Measurements from ENCODE around the gene PPM1H. TPM values are rescaled to one million over a fixed set of nuclear protein-coding genes. Genes with fewer than 3 reads are reported as not detected.

The PPM1H gene
- total RNA-seq, 1 donor from 2014 or later: 15.7 TPM

DNA sequence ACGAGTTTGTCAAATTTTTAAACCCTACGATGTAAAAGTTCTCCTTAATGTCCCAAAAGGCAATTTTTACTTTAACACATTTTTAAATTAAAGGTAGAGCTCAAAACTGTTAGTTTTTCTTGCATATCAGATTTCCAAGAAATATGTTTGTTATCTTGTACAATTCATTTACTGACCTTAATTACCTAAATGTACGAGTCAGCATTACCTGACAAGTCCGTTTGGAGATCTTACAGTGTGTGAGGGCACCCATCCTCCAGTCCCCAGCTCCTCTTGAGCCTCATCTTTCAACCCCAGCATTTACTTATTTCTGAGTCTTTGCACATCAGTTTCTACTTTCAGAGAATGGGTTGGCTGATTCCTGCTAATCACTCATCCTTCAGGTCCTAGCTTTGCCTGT is 23.7 kb downstream of the PPM1H start:
- Mint-ChIP-seq H3K4me3 (no peak overlapping the region), H3K36me3 (no peaks in the 10 kb centered on the region), H3K4me1 (peaks cover 8% of the 10 kb centered on the region), H3K27me3 (ENCODE audit: low read depth) (peaks cover 60% of the 10 kb centered on the region), H3K9me3 (no peaks in the 10 kb centered on the region), H3K27ac (no peak overlapping the region)
- TF ChIP-seq, protein P1, sequence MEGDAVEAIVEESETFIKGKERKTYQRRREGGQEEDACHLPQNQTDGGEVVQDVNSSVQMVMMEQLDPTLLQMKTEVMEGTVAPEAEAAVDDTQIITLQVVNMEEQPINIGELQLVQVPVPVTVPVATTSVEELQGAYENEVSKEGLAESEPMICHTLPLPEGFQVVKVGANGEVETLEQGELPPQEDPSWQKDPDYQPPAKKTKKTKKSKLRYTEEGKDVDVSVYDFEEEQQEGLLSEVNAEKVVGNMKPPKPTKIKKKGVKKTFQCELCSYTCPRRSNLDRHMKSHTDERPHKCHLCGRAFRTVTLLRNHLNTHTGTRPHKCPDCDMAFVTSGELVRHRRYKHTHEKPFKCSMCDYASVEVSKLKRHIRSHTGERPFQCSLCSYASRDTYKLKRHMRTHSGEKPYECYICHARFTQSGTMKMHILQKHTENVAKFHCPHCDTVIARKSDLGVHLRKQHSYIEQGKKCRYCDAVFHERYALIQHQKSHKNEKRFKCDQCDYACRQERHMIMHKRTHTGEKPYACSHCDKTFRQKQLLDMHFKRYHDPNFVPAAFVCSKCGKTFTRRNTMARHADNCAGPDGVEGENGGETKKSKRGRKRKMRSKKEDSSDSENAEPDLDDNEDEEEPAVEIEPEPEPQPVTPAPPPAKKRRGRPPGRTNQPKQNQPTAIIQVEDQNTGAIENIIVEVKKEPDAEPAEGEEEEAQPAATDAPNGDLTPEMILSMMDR (IDR thresholded peaks at IDR 0.05; ENCODE audit: unreplicated experiment): no peak
- DNase-seq (ENCODE audit: low spot score in 2 of 2, unreplicated experiment in 2 of 2): no peak

DNA sequence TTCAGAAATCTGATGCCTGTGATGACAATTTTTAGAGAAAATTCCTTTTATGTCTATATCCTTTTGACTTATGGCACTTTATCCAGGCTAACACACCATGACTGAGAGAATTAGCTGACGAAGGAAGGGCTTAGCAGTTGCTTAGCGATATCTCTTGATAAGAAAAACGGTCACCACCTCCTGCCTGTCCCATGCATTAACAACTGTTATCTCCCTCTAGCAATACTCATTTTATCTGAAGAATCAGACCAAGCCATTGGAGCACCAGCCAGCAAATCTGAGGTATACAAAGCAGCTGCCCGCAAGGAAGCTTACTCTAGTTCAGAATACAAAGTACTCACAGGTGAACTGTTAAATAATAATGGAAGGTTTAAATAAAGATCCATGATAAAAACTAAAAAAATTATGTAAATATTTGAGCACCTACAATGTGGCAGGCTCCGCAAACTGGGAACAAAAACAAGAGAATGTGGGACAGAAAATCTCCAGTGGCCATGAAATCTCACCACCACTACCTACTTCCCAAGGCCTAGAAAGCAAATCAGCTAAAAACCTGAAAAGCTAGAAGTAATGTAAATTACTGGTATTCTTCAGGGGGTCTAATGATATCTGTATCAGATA is 24.3 kb downstream of the PPM1H start:
- H3K4me1 Mint-ChIP-seq: peaks cover 8% of the 10 kb centered on the region

DNA sequence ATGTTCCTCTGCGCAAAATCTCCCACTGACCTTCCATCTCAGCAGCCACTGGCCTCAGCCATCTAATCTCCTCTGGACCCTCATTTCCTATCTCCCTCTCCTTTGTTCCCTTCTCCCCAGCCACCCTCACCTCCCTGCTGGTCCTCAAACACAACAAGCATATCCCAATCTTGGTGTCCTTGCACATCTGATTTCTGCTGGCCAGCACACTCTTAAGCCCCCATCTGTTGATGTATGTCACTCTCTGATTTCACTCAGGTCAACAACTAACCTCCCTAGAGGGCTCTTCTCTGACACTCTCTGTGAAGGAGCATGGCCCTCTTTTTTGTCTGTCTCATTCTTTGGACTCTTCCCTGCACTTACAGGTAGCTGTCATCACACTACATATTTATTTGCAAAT is 25.6 kb downstream of the PPM1H start:
- peaks cover 8% of the 10 kb centered on the region for H3K4me1 Mint-ChIP-seq
- no peak overlapping the region for H3K27ac Mint-ChIP-seq
- no peak for DNase-seq (ENCODE audit: low spot score in 2 of 2, unreplicated experiment in 2 of 2)
- no peaks in the 10 kb centered on the region for H3K36me3 Mint-ChIP-seq
- TF ChIP-seq, protein P1 (IDR thresholded peaks at IDR 0.05; ENCODE audit: unreplicated experiment): no peak
- peaks cover 54% of the 10 kb centered on the region for H3K27me3 Mint-ChIP-seq (ENCODE audit: low read depth)
- no peaks in the 10 kb centered on the region for H3K9me3 Mint-ChIP-seq
- no peak overlapping the region for H3K4me3 Mint-ChIP-seq

More for the DNA sequence above, 24.3 kb downstream of the PPM1H start:
- Mint-ChIP-seq H3K36me3 (no peaks in the 10 kb centered on the region), H3K27ac (no peak overlapping the region), H3K4me3 (no peak overlapping the region), H3K9me3 (no peaks in the 10 kb centered on the region), H3K27me3 (ENCODE audit: low read depth) (peaks cover 58% of the 10 kb centered on the region)
- TF ChIP-seq, protein P1 (IDR thresholded peaks at IDR 0.05; ENCODE audit: unreplicated experiment): no peak
- DNase-seq (ENCODE audit: low spot score in 2 of 2, unreplicated experiment in 2 of 2): no peak

DNA sequence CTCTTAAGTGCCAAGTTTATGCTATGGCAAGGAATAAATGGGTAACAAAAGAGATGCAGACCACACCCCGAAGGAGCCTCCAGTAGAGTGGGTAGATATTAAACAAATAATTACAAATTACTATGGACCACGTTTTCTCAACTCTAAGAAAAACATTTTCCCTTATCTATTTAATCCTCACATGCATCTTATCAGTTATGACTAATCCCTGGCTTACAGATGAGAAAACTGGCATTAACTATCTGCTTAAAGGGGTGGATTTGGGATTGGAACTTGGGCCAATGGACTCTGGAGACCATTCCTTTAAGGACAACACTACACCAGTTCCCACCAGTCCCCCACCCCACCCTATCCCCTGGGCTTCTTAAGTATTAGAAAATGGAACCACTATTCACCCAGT is 26.3 kb downstream of the PPM1H start:
- no peaks in the 10 kb centered on the region for H3K9me3 Mint-ChIP-seq
- peaks cover 51% of the 10 kb centered on the region for H3K27me3 Mint-ChIP-seq (ENCODE audit: low read depth)
- TF ChIP-seq, protein P1 (IDR thresholded peaks at IDR 0.05; ENCODE audit: unreplicated experiment): no peak
- H3K4me1 Mint-ChIP-seq: peaks cover 8% of the 10 kb centered on the region
- no peak overlapping the region for H3K4me3 Mint-ChIP-seq
- no peak overlapping the region for H3K27ac Mint-ChIP-seq
- H3K36me3 Mint-ChIP-seq: no peaks in the 10 kb centered on the region
- no peak for DNase-seq (ENCODE audit: low spot score in 2 of 2, unreplicated experiment in 2 of 2)

DNA sequence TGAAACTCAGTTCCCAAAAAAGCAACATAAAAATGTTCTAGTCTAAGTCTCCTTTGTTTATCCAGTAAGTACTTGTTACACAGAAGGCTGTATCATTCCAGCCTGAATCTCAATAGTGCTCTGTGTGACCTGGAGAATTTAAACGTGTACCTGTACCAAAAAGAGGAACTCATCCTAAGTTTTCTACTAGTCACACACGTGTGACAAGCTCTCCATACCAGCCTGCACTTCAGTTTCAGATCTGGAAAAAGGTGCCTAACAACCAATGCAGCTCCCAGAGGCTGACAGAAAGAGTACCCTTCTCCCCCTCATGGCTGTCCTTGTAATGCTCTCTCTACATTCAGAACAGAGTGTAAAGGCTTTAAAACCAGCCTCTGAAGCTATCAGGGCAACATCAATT is 27.4 kb downstream of the PPM1H start:
- no peaks in the 10 kb centered on the region for H3K36me3 Mint-ChIP-seq
- H3K27ac Mint-ChIP-seq: no peak overlapping the region
- H3K27me3 Mint-ChIP-seq (ENCODE audit: low read depth): peaks cover 42% of the 10 kb centered on the region
- H3K4me3 Mint-ChIP-seq: no peak overlapping the region
- peaks cover 14% of the 10 kb centered on the region for H3K4me1 Mint-ChIP-seq
- no peaks in the 10 kb centered on the region for H3K9me3 Mint-ChIP-seq
- TF ChIP-seq, protein P1 (IDR thresholded peaks at IDR 0.05; ENCODE audit: unreplicated experiment): no peak
- DNase-seq (ENCODE audit: low spot score in 2 of 2, unreplicated experiment in 2 of 2): no peak

DNA sequence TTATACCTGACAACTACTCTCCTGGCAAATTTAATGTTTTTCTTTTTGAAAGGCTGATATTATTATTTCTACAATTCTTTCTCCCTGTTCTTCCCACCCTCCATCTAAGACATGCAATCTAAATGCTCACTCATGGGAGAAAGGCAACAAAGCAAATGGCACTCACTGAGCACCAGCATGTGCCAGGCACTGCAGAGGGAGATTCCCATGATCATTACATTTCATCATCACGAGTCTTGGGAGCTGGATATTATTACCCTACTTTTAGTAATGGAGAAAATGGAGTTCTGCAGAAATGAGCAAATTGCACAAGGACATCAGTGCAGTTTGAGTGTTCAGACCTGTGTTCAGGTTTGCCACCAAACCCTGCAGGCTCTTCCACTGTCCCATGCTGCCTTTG is 27.9 kb downstream of the PPM1H start:
- Mint-ChIP-seq H3K27ac (no peak overlapping the region), H3K4me1 (peaks cover 14% of the 10 kb centered on the region), H3K9me3 (no peaks in the 10 kb centered on the region), H3K36me3 (no peaks in the 10 kb centered on the region), H3K4me3 (no peak overlapping the region), H3K27me3 (ENCODE audit: low read depth) (peaks cover 37% of the 10 kb centered on the region)
- TF ChIP-seq, protein P1 (IDR thresholded peaks at IDR 0.05; ENCODE audit: unreplicated experiment): no peak
- DNase-seq (ENCODE audit: low spot score in 2 of 2, unreplicated experiment in 2 of 2): no peak
